Testis (tissue), 3 donors: ENCODE measurements around the gene UGGT2. TPM values are rescaled to one million over a fixed set of nuclear protein-coding genes. Genes with fewer than 3 reads are reported as not detected.

Experiments used
- DNase-seq: peaks from one replicate; pipeline ENCODE4 v3.0.0-alpha.2; 2019
- H3K27ac ChIP-seq, 2 donors: fragments of 200-600 bp; sonication (generic); one replicate each; pipeline ENCODE4 v1.5.1; 2019
- H3K27me3 ChIP-seq: fragments of 200-600 bp; sonication (generic); one replicate; pipeline ENCODE4 v1.5.1; 2019
- H3K36me3 ChIP-seq: fragments of 200-600 bp; sonication (generic); one replicate; pipeline ENCODE4 v1.5.1; 2017; ENCODE audit warnings: low read depth; ENCODE audit errors: missing control alignments
- H3K4me1 ChIP-seq: fragments of 200-600 bp; sonication (generic); one replicate; pipeline ENCODE4 v1.5.1; 2019
- H3K4me3 ChIP-seq, 2 donors: fragments of 200-600 bp; sonication (generic); one replicate each; pipeline ENCODE4 v1.5.1; 2017 to 2019
- H3K9me3 ChIP-seq: fragments of 200-600 bp; sonication (generic); one replicate; pipeline ENCODE4 v1.5.1; 2017
- CTCF ChIP-seq, 3 experiments: fragments of 450-650 bp in 2 of 3; fragments of 200-600 bp in 1 of 3; sonication (generic) in 1 of 3; IDR thresholded peaks; one replicate each; pipeline ENCODE4 v1.5.1; 2016 to 2019; ENCODE audit warnings: antibody characterized with exemption in 3 of 3, mild to moderate bottlenecking in 2 of 3, moderate library complexity in 1 of 3
- POLR2A ChIP-seq: fragments of 450-650 bp; IDR thresholded peaks from one replicate; pipeline ENCODE4 v1.6.1; 2017; ENCODE audit warnings: antibody characterized with exemption, mild to moderate bottlenecking, moderate library complexity
- WGBS, 2 donors: methylation state at CpG; one replicate each; pipeline ENCODE4 v1.1.5; 2018; 5-methylcytosine and 5-hydroxymethylcytosine counted together
- intact Hi-C: fragments of 100-400 bp; cut with DNase I; formaldehyde crosslinking; loops from one replicate; pipeline ENCODE4 v1.15.1; 2023; ENCODE audit warnings: low total_unique reads
- polyA plus RNA-seq: library from polyadenylated mRNA; stranded (reverse); fragments of 350-450 nt; fragmentation: Illumina TruSeq; extraction: RNeasy Lipid Tissue Mini Kit (QIAGEN cat#74804); gene quantifications from one replicate; pipeline ENCODE4 v1.2.3, GENCODE V29; 2014; ENCODE audit warnings: low read depth, low replicate concordance; ENCODE audit not compliant: insufficient read depth
- total RNA-seq, 2 donors: library from RNA; depleted of rRNA; stranded (reverse); fragments of >200 nt; gene quantifications; one replicate each; pipeline ENCODE4 v1.2.3, GENCODE V29; 2016

Gene UGGT2
- total and polyA plus RNA-seq, 3 donors from 2014 or later = 24.6 to 62.6 (median 55.8) TPM

- no peaks in the 10 kb centered on the region for H3K9me3 ChIP-seq
- WGBS, 2 donors = 91 to 93% methylated on average over 1 of the region's 1 CpG
- H3K27me3 ChIP-seq = no peaks in the 10 kb centered on the region
- H3K4me1 ChIP-seq = no peaks in the 10 kb centered on the region
- no peak overlapping the region for H3K4me3 ChIP-seq
- TF ChIP-seq CTCF (IDR thresholded peaks at IDR 0.05) = no peak
- no peak for TF ChIP-seq POLR2A
- DNase-seq = no peak
- intact Hi-C loops = no loop called here
- no peaks in the 10 kb centered on the region for H3K36me3 ChIP-seq
- H3K27ac ChIP-seq = no peak overlapping the region
These were observed 149.6 kb downstream of the UGGT2 start for GRCh38 chr13:95903569-95903968.

DNA sequence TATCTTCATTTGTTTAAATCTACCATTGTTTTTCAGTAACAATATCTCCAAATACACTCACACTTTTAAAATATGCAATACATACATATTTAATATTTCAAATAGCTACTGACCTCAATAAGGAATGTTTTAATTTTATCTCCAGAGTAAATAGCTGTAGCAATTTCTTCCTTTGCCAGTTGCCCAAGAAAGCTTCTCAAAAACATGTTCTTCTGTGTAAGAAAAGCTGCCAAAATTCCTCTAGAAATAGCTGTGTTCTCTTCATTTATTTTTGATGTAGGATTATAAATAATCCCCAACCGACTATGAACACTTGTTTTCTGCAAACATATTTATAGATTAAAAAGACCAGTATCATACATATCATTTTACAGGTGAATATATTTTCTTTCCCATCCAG lies 150.5 kb downstream of the UGGT2 start:
- Histone ChIP-seq H3K4me1 (no peaks in the 10 kb centered on the region), H3K9me3 (no peaks in the 10 kb centered on the region), H3K27ac (no peak overlapping the region), H3K36me3 (no peaks in the 10 kb centered on the region), H3K27me3 (no peaks in the 10 kb centered on the region), H3K4me3 (no peak overlapping the region)
- no peak for DNase-seq
- 24 to 35% methylated on average over 1 of the region's 1 CpG for WGBS, 2 donors
- TF ChIP-seq POLR2A = no peak
- no peak for TF ChIP-seq CTCF (IDR thresholded peaks at IDR 0.05)
- intact Hi-C loops = no loop called here

DNA sequence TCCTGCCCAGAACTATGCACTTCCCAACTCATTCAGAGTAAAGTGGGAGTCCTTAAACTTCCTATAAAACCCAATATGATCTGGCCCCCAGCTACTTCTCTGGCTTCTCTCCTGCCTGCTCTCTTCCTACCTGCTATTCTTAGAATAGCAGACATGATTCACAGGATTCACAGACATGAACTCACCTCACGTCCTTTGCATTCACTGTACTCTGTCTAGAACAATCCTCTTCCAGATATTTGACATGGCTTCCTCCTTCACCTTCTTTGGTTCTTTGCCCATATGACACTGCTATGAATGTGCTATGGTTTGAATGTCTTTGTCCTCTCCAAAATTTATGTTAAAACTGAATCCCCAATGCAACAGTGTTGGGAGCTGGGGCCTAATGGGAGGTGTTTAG lies 154.9 kb downstream of the UGGT2 start:
- intact Hi-C loops = no loop called here
- H3K4me1 ChIP-seq = no peaks in the 10 kb centered on the region
- no peak for DNase-seq
- H3K4me3 ChIP-seq = no peak overlapping the region
- WGBS, 2 donors = 93 to 100% methylated on average over 1 of the region's 1 CpG
- H3K27ac ChIP-seq = no peak overlapping the region
- TF ChIP-seq CTCF (IDR thresholded peaks at IDR 0.05) (no peak), POLR2A (no peak)
- H3K36me3 ChIP-seq = no peaks in the 10 kb centered on the region
- H3K27me3 ChIP-seq = no peaks in the 10 kb centered on the region
- no peaks in the 10 kb centered on the region for H3K9me3 ChIP-seq

DNA sequence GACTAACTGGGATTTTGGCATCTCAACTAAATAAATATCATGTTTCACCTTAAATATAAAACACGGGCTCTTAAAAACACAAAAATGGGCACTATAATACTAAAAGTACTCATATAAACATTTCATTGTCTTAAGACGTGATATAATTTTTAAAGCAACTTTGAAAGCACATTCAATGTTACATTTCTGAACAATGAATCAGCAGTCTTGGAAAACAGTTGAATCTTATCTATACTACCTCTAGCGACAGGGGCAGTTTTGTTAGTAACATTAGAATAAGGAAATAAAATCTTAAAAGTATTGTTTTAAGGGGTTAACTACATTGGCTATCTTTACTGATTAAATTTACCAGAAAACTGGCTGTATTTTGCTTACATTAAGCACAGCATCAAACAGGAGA lies 156.9 kb downstream of the UGGT2 start:
- Histone ChIP-seq H3K4me3 (no peak overlapping the region), H3K27me3 (no peaks in the 10 kb centered on the region), H3K36me3 (no peaks in the 10 kb centered on the region), H3K27ac (no peak overlapping the region), H3K9me3 (no peaks in the 10 kb centered on the region), H3K4me1 (no peaks in the 10 kb centered on the region)
- no peak for DNase-seq
- intact Hi-C loops = no loop called here
- WGBS, 2 donors = 63% methylated on average over 3 of the region's 3 CpGs
- no peak for TF ChIP-seq POLR2A
- TF ChIP-seq CTCF (IDR thresholded peaks at IDR 0.05) = no peak

- H3K27ac ChIP-seq = no peak overlapping the region
- WGBS, 2 donors = 96 to 97% methylated on average over 5 of the region's 5 CpGs
- no peak overlapping the region for H3K4me3 ChIP-seq
- no peak for DNase-seq
- no peaks in the 10 kb centered on the region for H3K4me1 ChIP-seq
- no peaks in the 10 kb centered on the region for H3K27me3 ChIP-seq
- H3K9me3 ChIP-seq = no peaks in the 10 kb centered on the region
- intact Hi-C loops = no loop called here
- no peak for TF ChIP-seq POLR2A
- no peak for TF ChIP-seq CTCF (IDR thresholded peaks at IDR 0.05)
- H3K36me3 ChIP-seq = no peaks in the 10 kb centered on the region
These were observed 159.3 kb downstream of the UGGT2 start for GRCh38 chr13:95893861-95894260.
